Muscle layer of duodenum (tissue), 2 donors: ENCODE results near the gene FOXK2.

Experiments
- H3K27ac ChIP-seq: one replicate; pipeline ENCODE4 v1.7.0; 2013; ENCODE audit warnings: mild to moderate bottlenecking, low read length
- H3K27me3 ChIP-seq: one replicate; pipeline ENCODE4 v1.7.0; 2013; ENCODE audit warnings: low read depth, mild to moderate bottlenecking, control low read depth, low read length
- H3K36me3 ChIP-seq, 2 donors: one replicate each; pipeline ENCODE4 v1.7.0; 2013; ENCODE audit warnings: low read length in 2 of 2, control low read depth in 1 of 2, mild to moderate bottlenecking in 1 of 2; ENCODE audit not compliant: insufficient read depth in 2 of 2, control insufficient read depth in 1 of 2
- H3K4me1 ChIP-seq, 2 donors: one replicate each; pipeline ENCODE4 v1.7.0; 2013; ENCODE audit warnings: low read length in 2 of 2, mild to moderate bottlenecking in 2 of 2, control low read depth in 1 of 2, moderate library complexity in 1 of 2; ENCODE audit not compliant: insufficient read depth in 2 of 2, control insufficient read depth in 1 of 2
- H3K4me3 ChIP-seq, 2 donors: one replicate each; pipeline ENCODE4 v1.7.0; 2013; ENCODE audit warnings: low read length in 2 of 2, low read depth in 1 of 2, mild to moderate bottlenecking in 1 of 2
- H3K9me3 ChIP-seq, 2 donors: one replicate each; pipeline ENCODE4 v1.7.0; 2013; ENCODE audit warnings: low read length in 2 of 2, control low read depth in 1 of 2, mild to moderate bottlenecking in 1 of 2; ENCODE audit not compliant: control insufficient read depth in 1 of 2
- donor health status: healthy.

The FOXK2 gene

GRCh38 chr17:82601447-82602000 lies 82.0 kb downstream of the FOXK2 start:
- H3K27me3 ChIP-seq, result no peaks in the 10 kb centered on the region
- no peaks in the 10 kb centered on the region for H3K9me3 ChIP-seq
- peaks cover 41 to 67% of the 10 kb centered on the region in 2 donors for H3K36me3 ChIP-seq
- no peak overlapping the region for H3K27ac ChIP-seq
- H3K4me3 ChIP-seq, result no peak overlapping the region
- H3K4me1 ChIP-seq, result peaks cover 5 to 11% of the 10 kb centered on the region in 2 donors

GRCh38 chr17:82602487-82602886 lies 83.0 kb downstream of the FOXK2 start:
- Histone ChIP-seq H3K36me3 (peaks cover 34 to 59% of the 10 kb centered on the region in 2 donors), H3K27ac (no peak overlapping the region), H3K9me3 (no peaks in the 10 kb centered on the region), H3K4me1 (peaks cover 5 to 11% of the 10 kb centered on the region in 2 donors), H3K27me3 (no peaks in the 10 kb centered on the region), H3K4me3 (no peak overlapping the region)

GRCh38 chr17:82602986-82603710 lies 83.6 kb downstream of the FOXK2 start:
- no peak overlapping the region for H3K4me3 ChIP-seq

GRCh38 chr17:82603981-82604448 lies 84.5 kb downstream of the FOXK2 start:
- Histone ChIP-seq H3K9me3 (no peaks in the 10 kb centered on the region), H3K4me3 (no peak overlapping the region), H3K4me1 (peaks cover 5 to 11% of the 10 kb centered on the region in 2 donors), H3K36me3 (peaks cover 34 to 51% of the 10 kb centered on the region in 2 donors), H3K27me3 (no peaks in the 10 kb centered on the region), H3K27ac (no peak overlapping the region)

More at GRCh38 chr17:82602986-82603710, 83.6 kb downstream of the FOXK2 start:
- no peaks in the 10 kb centered on the region for H3K9me3 ChIP-seq
- peaks cover 34 to 58% of the 10 kb centered on the region in 2 donors for H3K36me3 ChIP-seq
- H3K27ac ChIP-seq, result no peak overlapping the region
- peaks cover 5 to 11% of the 10 kb centered on the region in 2 donors for H3K4me1 ChIP-seq
- no peaks in the 10 kb centered on the region for H3K27me3 ChIP-seq

GRCh38 chr17:82604532-82604931 lies 85.0 kb downstream of the FOXK2 start:
- H3K36me3 ChIP-seq, result peaks cover 35 to 52% of the 10 kb centered on the region in 2 donors
- peaks cover 5 to 11% of the 10 kb centered on the region in 2 donors for H3K4me1 ChIP-seq
- no peak overlapping the region for H3K27ac ChIP-seq
- no peaks in the 10 kb centered on the region for H3K9me3 ChIP-seq
- no peaks in the 10 kb centered on the region for H3K27me3 ChIP-seq
- H3K4me3 ChIP-seq, result no peak overlapping the region

GRCh38 chr17:82605939-82606600 lies 86.5 kb downstream of the FOXK2 start:
- peaks cover 41 to 47% of the 10 kb centered on the region in 2 donors for H3K36me3 ChIP-seq

GRCh38 chr17:82608816-82609215 lies 89.3 kb downstream of the FOXK2 start:
- Histone ChIP-seq H3K27ac (no peak overlapping the region), H3K36me3 (peaks cover 25 to 32% of the 10 kb centered on the region in 2 donors), H3K4me1 (peaks cover 2 to 14% of the 10 kb centered on the region in 2 donors), H3K4me3 (no peak overlapping the region), H3K9me3 (no peaks in the 10 kb centered on the region), H3K27me3 (no peaks in the 10 kb centered on the region)

More at GRCh38 chr17:82605939-82606600, 86.5 kb downstream of the FOXK2 start:
- no peak overlapping the region for H3K4me3 ChIP-seq
- peaks cover 5 to 12% of the 10 kb centered on the region in 2 donors for H3K4me1 ChIP-seq
- no peak overlapping the region for H3K27ac ChIP-seq
- H3K9me3 ChIP-seq, result no peaks in the 10 kb centered on the region
- H3K27me3 ChIP-seq, result no peaks in the 10 kb centered on the region

- Histone ChIP-seq H3K27ac (no peak overlapping the region), H3K4me3 (no peak overlapping the region), H3K4me1 (peaks cover 0 to 11% of the 10 kb centered on the region in 2 donors), H3K27me3 (no peaks in the 10 kb centered on the region), H3K36me3 (peaks cover 20 to 35% of the 10 kb centered on the region in 2 donors), H3K9me3 (no peaks in the 10 kb centered on the region)
These were observed 90.1 kb downstream of the FOXK2 start for GRCh38 chr17:82609655-82610054.

GRCh38 chr17:82611140-82612058 lies 91.9 kb downstream of the FOXK2 start:
- Histone ChIP-seq H3K9me3 (no peaks in the 10 kb centered on the region), H3K27me3 (no peaks in the 10 kb centered on the region), H3K27ac (no peak overlapping the region), H3K4me1 (peaks cover 0 to 7% of the 10 kb centered on the region in 2 donors), H3K36me3 (peaks cover 19 to 43% of the 10 kb centered on the region in 2 donors), H3K4me3 (no peak overlapping the region)

GRCh38 chr17:82613283-82614094 lies 94.0 kb downstream of the FOXK2 start:
- no peaks in the 10 kb centered on the region for H3K9me3 ChIP-seq
- no peaks in the 10 kb centered on the region for H3K27me3 ChIP-seq
- no peak overlapping the region for H3K4me3 ChIP-seq
- peaks cover 31 to 57% of the 10 kb centered on the region in 2 donors for H3K36me3 ChIP-seq
- peaks cover 0 to 7% of the 10 kb centered on the region in 2 donors for H3K4me1 ChIP-seq
- H3K27ac ChIP-seq, result no peak overlapping the region
